Measurements from ENCODE around the gene ELK3. TPM values are rescaled to one million over a fixed set of nuclear protein-coding genes. Genes with fewer than 3 reads are reported as not detected.

Gene ELK3
- polyA plus RNA-seq, 3 donors: 12.1 to 14.9 (median 14.6) TPM

DNA sequence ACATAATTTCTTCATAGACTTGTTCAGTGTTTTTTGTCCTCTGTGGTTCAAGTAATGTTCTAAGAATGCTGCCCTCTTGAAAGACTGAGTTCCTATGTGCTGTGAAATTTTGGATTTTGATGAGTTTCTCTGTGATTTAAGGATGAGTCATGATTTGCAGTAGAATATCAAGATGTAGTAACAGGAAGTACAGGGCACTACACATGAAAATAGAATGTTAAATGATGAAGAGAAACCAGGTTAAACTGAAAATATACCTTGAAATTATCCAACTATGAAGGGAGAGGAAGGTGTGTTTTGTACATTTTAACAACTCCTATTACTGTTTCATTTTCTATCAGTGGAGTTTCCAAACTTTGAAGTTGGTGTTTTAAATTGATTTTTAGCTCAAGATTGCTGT, 4.8 kb downstream of the ELK3 start:
- Mint-ChIP-seq H3K4me1 (peaks cover 49% of the 10 kb centered on the region), H3K36me3 (peaks cover 16 to 19% of the 10 kb centered on the region in 2 donors), H3K4me3 (no peak overlapping the region), H3K27me3 (ENCODE audit: low read depth in 3 of 3) (no peaks in the 10 kb centered on the region), H3K27ac (peak overlapping the region; percentile 35 to 78 (median 67)), H3K9me3 (no peaks in the 10 kb centered on the region)
- Histone ChIP-seq H3K9ac (ENCODE audit: insufficient read depth, low read length, poor library complexity, severe bottlenecking) (no peak overlapping the region), H3K79me2 (ENCODE audit: insufficient read depth, low read length) (peaks cover 90% of the 10 kb centered on the region), H2AFZ (ENCODE audit: insufficient read depth, low read depth, low read length, poor library complexity, severe bottlenecking) (no peak overlapping the region), H3K9me3 (replicated peaks in 1 of 2; ENCODE audit: control insufficient read depth in 1 of 2, insufficient read depth in 1 of 2, low read length in 2 of 2) (no peaks in the 10 kb centered on the region), H3K4me2 (replicated peaks; ENCODE audit: extremely low read depth, low read length, poor library complexity, severe bottlenecking) (peak overlapping the region; percentile 4), H3K27me3 (ENCODE audit: control insufficient read depth in 2 of 2, insufficient read depth in 2 of 2, low read length in 2 of 2) (no peaks in the 10 kb centered on the region), H3K27ac (ENCODE audit: low read depth in 1 of 2, low read length in 2 of 2) (peak overlapping the region in 1 of 2 donors; percentile 75), H4K20me1 (ENCODE audit: insufficient read depth, low read length) (peaks cover 71% of the 10 kb centered on the region), H3K36me3 (replicated peaks in 1 of 2; ENCODE audit: control insufficient read depth in 1 of 2, insufficient read depth in 2 of 2, low read length in 2 of 2) (peaks cover 0 to 21% of the 10 kb centered on the region in 2 donors), H3K4me1 (ENCODE audit: control insufficient read depth in 1 of 2, insufficient read depth in 2 of 2, low read length in 2 of 2) (peaks cover 20 to 39% of the 10 kb centered on the region in 2 donors), H3K4me3 (replicated peaks in 1 of 3; ENCODE audit: low read depth in 2 of 3, low read length in 3 of 3) (no peak overlapping the region)
- DNase-seq: peak; percentile 40 to 82 (median 73)
- no peak for TF ChIP-seq CTCF (IDR thresholded peaks at IDR 0.05)
- intact Hi-C loops (cut with micrococcal nuclease): loop anchor here in 1 of 2 donors (5.0 kb wide), 1 partner anchor 77 kb away; no protein-coding TSS in a partner anchor

GRCh38 chr12:96199464-96199863, 5.3 kb downstream of the ELK3 start:
- no peak for TF ChIP-seq CTCF (IDR thresholded peaks at IDR 0.05)
- H3K9me3 Mint-ChIP-seq: no peaks in the 10 kb centered on the region
- Histone ChIP-seq H2AFZ (ENCODE audit: insufficient read depth, low read depth, low read length, poor library complexity, severe bottlenecking) (no peak overlapping the region), H3K9ac (ENCODE audit: insufficient read depth, low read length, poor library complexity, severe bottlenecking) (no peak overlapping the region), H3K4me3 (replicated peaks in 1 of 3; ENCODE audit: low read depth in 2 of 3, low read length in 3 of 3) (no peak overlapping the region), H3K36me3 (replicated peaks in 1 of 2; ENCODE audit: control insufficient read depth in 1 of 2, insufficient read depth in 2 of 2, low read length in 2 of 2) (peaks cover 0 to 21% of the 10 kb centered on the region in 2 donors), H3K9me3 (replicated peaks in 1 of 2; ENCODE audit: control insufficient read depth in 1 of 2, insufficient read depth in 1 of 2, low read length in 2 of 2) (no peaks in the 10 kb centered on the region), H3K4me1 (ENCODE audit: control insufficient read depth in 1 of 2, insufficient read depth in 2 of 2, low read length in 2 of 2) (peaks cover 20 to 39% of the 10 kb centered on the region in 2 donors), H4K20me1 (ENCODE audit: insufficient read depth, low read length) (peaks cover 76% of the 10 kb centered on the region), H3K4me2 (replicated peaks; ENCODE audit: extremely low read depth, low read length, poor library complexity, severe bottlenecking) (no peak overlapping the region), H3K27ac (ENCODE audit: low read depth in 1 of 2, low read length in 2 of 2) (peak overlapping the region in 1 of 2 donors; percentile 75), H3K79me2 (ENCODE audit: insufficient read depth, low read length) (peaks cover 95% of the 10 kb centered on the region), H3K27me3 (ENCODE audit: control insufficient read depth in 2 of 2, insufficient read depth in 2 of 2, low read length in 2 of 2) (no peaks in the 10 kb centered on the region)
- peak overlapping the region; percentile 51 to 83 (median 68) for H3K27ac Mint-ChIP-seq
- intact Hi-C loops (cut with micrococcal nuclease): loop anchor here in 1 of 2 donors (5.0 kb wide), 1 partner anchor 77 kb away; no protein-coding TSS in a partner anchor
- no peaks in the 10 kb centered on the region for H3K27me3 Mint-ChIP-seq (ENCODE audit: low read depth in 3 of 3)
- peaks cover 16 to 19% of the 10 kb centered on the region in 2 donors for H3K36me3 Mint-ChIP-seq
- no peak overlapping the region for H3K4me3 Mint-ChIP-seq
- DNase-seq: no peak
- peaks cover 49% of the 10 kb centered on the region for H3K4me1 Mint-ChIP-seq

Data from CD14-positive monocyte (primary cell).